ENCODE data around the gene CTSE. TPM values are rescaled to one million over a fixed set of nuclear protein-coding genes. Genes with fewer than 3 reads are reported as not detected.
"Not testable (repeated sequence)": the region's sequence is repeated elsewhere in the genome, so short reads cannot be mapped to it uniquely, and the experiment has no call there.

The CTSE gene
- total RNA-seq, 1 experiment from 2014 or later = not detected

DNA sequence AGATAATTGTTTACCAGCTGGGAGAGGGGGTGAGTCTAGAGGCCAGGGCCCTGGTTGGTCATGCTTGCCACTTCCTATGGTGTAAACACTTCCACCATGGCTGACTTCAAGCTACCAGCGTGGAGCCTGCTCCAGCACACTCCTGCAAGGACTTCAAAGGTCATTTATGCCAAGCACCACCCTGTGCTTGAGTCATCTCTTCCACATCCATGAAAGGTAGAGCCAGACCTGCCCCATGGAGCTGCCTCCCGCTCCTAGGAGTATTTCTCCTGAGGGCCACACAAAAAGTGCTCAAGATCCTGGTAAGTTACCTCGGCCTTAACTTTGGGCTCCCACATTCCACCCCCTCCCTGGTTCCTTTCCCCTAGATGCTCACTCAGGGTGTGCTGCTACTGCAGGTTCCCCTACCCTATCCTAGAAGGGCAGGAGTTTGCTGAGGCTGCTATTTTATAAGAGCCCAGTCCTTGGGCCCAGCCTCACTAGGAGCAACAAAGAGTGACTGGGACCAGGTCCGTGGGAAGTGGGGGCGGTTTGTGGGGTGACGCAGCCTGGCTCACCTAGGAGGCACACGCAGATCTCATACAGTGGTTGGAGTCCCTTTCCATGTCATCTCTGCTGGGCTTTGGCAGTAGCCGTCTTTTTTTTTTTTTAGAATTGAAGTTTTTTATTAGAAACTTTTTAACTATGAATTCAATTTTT lies 22.9 kb downstream of the CTSE start:
- Histone ChIP-seq H3K36me3 (ENCODE audit: control insufficient read depth, insufficient read depth, low read length) (no peaks in the 10 kb centered on the region), H3K9me3 (ENCODE audit: control insufficient read depth, insufficient read depth, low read depth, low read length) (no peaks in the 10 kb centered on the region), H3K4me1 (ENCODE audit: control insufficient read depth, insufficient read depth, low read length) (0 out of 2 replicates have a peak, but pooled peaks cover 6% of the 10 kb centered on the region), H3K27me3 (ENCODE audit: control insufficient read depth, insufficient read depth, low read length) (no peaks in the 10 kb centered on the region), H3K4me3 (ENCODE audit: low read depth in 2 of 2, low read length in 2 of 2) (no peak overlapping the region), H3K27ac (ENCODE audit: low read length) (no peak overlapping the region)
- CTCF ChIA-PET = interaction anchor here (1.4 kb wide), 1 partner anchor 16 kb away, joined by 4 read pairs; no protein-coding TSS in a partner anchor
- no peak for ATAC-seq
- no TSS peak for BruUV-seq (replicated peaks)
- no peak for DNase-seq (ENCODE audit: low read depth, low spot score)
- TF ChIP-seq, protein P1, sequence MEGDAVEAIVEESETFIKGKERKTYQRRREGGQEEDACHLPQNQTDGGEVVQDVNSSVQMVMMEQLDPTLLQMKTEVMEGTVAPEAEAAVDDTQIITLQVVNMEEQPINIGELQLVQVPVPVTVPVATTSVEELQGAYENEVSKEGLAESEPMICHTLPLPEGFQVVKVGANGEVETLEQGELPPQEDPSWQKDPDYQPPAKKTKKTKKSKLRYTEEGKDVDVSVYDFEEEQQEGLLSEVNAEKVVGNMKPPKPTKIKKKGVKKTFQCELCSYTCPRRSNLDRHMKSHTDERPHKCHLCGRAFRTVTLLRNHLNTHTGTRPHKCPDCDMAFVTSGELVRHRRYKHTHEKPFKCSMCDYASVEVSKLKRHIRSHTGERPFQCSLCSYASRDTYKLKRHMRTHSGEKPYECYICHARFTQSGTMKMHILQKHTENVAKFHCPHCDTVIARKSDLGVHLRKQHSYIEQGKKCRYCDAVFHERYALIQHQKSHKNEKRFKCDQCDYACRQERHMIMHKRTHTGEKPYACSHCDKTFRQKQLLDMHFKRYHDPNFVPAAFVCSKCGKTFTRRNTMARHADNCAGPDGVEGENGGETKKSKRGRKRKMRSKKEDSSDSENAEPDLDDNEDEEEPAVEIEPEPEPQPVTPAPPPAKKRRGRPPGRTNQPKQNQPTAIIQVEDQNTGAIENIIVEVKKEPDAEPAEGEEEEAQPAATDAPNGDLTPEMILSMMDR (IDR thresholded peaks at IDR 0.05) = no peak
- TF ChIP-seq, protein P2, sequence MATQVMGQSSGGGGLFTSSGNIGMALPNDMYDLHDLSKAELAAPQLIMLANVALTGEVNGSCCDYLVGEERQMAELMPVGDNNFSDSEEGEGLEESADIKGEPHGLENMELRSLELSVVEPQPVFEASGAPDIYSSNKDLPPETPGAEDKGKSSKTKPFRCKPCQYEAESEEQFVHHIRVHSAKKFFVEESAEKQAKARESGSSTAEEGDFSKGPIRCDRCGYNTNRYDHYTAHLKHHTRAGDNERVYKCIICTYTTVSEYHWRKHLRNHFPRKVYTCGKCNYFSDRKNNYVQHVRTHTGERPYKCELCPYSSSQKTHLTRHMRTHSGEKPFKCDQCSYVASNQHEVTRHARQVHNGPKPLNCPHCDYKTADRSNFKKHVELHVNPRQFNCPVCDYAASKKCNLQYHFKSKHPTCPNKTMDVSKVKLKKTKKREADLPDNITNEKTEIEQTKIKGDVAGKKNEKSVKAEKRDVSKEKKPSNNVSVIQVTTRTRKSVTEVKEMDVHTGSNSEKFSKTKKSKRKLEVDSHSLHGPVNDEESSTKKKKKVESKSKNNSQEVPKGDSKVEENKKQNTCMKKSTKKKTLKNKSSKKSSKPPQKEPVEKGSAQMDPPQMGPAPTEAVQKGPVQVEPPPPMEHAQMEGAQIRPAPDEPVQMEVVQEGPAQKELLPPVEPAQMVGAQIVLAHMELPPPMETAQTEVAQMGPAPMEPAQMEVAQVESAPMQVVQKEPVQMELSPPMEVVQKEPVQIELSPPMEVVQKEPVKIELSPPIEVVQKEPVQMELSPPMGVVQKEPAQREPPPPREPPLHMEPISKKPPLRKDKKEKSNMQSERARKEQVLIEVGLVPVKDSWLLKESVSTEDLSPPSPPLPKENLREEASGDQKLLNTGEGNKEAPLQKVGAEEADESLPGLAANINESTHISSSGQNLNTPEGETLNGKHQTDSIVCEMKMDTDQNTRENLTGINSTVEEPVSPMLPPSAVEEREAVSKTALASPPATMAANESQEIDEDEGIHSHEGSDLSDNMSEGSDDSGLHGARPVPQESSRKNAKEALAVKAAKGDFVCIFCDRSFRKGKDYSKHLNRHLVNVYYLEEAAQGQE (IDR thresholded peaks at IDR 0.05; ENCODE audit: insufficient read depth in 1 of 2, low read depth in 2 of 2, low read length in 1 of 2) = no peak
- TF ChIP-seq SIN3A (IDR thresholded peaks at IDR 0.05; ENCODE audit: borderline replicate concordance, insufficient read depth, low read depth, low read length) (no peak), POLR2AphosphoS5 (IDR thresholded peaks at IDR 0.05; ENCODE audit: low read depth, low read length) (no peak), TCF7L2 (IDR thresholded peaks at IDR 0.05; ENCODE audit: low read depth, low read length) (no peak)
- intact Hi-C loops (cut with micrococcal nuclease; ENCODE audit: unreplicated experiment) = no loop called here
- in situ Hi-C loops (cut with HindIII; ENCODE audit: low pct_unique_long_range_greater_than_20kb, low sequenced_read_pairs) = no loop called here
- POLR2A ChIA-PET = interaction anchor here (0.8 kb wide), 1 partner anchor 12 kb away, joined by 7 read pairs; no protein-coding TSS in a partner anchor

DNA sequence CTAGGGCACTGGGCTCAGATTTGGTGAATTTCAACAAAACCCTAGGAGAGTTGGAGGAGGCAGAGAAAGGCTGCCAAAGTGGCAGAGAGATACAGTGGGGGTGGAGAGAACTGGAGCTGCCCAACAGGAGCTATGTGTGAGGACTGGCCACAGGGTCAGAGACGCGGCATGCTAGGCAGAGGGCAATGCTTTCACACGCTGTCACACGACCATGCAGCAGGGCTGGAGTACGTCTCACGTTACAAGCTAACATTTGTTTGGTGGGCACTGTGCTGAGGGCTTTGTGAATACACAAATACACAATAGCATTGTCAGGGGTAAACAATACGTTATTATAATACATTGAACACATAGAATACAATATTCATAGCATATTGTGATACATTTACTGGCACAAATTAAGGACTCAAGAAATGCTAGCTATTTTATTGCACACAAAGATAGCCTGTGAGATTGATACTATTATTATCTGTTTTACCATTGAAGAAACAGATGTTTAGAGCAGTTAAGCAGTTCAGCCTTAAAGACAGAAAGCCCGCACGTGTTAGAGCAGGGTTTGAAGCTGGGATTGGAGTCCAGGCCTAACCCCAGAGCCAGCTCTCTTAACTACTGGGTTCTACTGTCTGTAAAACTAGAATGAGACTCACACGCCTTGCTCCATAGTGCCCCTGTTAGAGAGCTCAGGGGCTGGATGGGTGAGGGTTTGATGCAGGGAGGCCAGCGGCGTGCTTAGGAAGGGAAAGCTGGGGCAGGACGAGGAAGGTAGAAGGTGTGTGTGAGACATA lies 25.0 kb downstream of the CTSE start:
- no TSS peak for BruUV-seq (replicated peaks)
- Histone ChIP-seq H3K9me3 (ENCODE audit: control insufficient read depth, insufficient read depth, low read depth, low read length) (no peaks in the 10 kb centered on the region), H3K27ac (ENCODE audit: low read length) (no peak overlapping the region), H3K4me3 (ENCODE audit: low read depth in 2 of 2, low read length in 2 of 2) (no peak overlapping the region), H3K27me3 (ENCODE audit: control insufficient read depth, insufficient read depth, low read length) (no peaks in the 10 kb centered on the region), H3K4me1 (ENCODE audit: control insufficient read depth, insufficient read depth, low read length) (0 out of 2 replicates have a peak, but pooled peaks cover 4% of the 10 kb centered on the region), H3K36me3 (ENCODE audit: control insufficient read depth, insufficient read depth, low read length) (no peaks in the 10 kb centered on the region)
- ChIA-PET POLR2A (interaction anchor here (0.6 kb wide), 1 partner anchor 104 kb away, joined by 8 read pairs; no protein-coding TSS in a partner anchor), CTCF (no interaction called here)
- TF ChIP-seq TCF7L2 (IDR thresholded peaks at IDR 0.05; ENCODE audit: low read depth, low read length) (no peak), POLR2AphosphoS5 (IDR thresholded peaks at IDR 0.05; ENCODE audit: low read depth, low read length) (no peak), SIN3A (IDR thresholded peaks at IDR 0.05; ENCODE audit: borderline replicate concordance, insufficient read depth, low read depth, low read length) (no peak)
- TF ChIP-seq, protein P1 (IDR thresholded peaks at IDR 0.05) = no peak
- TF ChIP-seq, protein P2 (IDR thresholded peaks at IDR 0.05; ENCODE audit: insufficient read depth in 1 of 2, low read depth in 2 of 2, low read length in 1 of 2) = no peak
- in situ Hi-C loops (cut with HindIII; ENCODE audit: low pct_unique_long_range_greater_than_20kb, low sequenced_read_pairs) = no loop called here
- no peak for DNase-seq (ENCODE audit: low read depth, low spot score)
- intact Hi-C loops (cut with micrococcal nuclease; ENCODE audit: unreplicated experiment) = no loop called here
- ATAC-seq = no peak

DNA sequence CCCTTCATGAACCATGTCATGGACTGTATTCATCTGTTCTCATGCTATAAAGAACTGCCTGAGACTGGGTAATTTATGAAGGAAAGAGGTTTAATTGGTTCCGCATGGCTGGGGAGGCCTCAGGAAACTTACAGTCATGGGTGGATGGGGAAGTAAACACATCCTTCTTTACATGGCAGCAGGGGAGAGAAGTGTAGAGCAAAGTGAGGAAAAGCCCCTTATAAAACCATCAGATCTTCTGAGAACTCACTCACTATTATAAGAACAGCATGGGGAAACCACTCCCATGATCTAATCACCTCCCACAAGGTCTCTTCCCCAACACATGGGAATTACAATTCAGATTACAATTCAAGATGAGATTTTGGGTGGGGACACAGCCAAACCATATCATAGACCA lies 27.1 kb downstream of the CTSE start:
- H3K27me3 ChIP-seq (ENCODE audit: control insufficient read depth, insufficient read depth, low read length); H3K4me1 ChIP-seq (ENCODE audit: control insufficient read depth, insufficient read depth, low read length); BruUV-seq (replicated peaks); ATAC-seq; H3K36me3 ChIP-seq (ENCODE audit: control insufficient read depth, insufficient read depth, low read length); H3K27ac ChIP-seq (ENCODE audit: low read length); CTCF ChIA-PET; POLR2A ChIA-PET; H3K4me3 ChIP-seq (ENCODE audit: low read depth in 2 of 2, low read length in 2 of 2); intact Hi-C loops (cut with micrococcal nuclease; ENCODE audit: unreplicated experiment); in situ Hi-C loops (cut with HindIII; ENCODE audit: low pct_unique_long_range_greater_than_20kb, low sequenced_read_pairs); H3K9me3 ChIP-seq (ENCODE audit: control insufficient read depth, insufficient read depth, low read depth, low read length); DNase-seq (ENCODE audit: low read depth, low spot score): not testable (repeated sequence)

All from Panc1 (cell line).